ENCODE data around the gene EZH1. TPM values are rescaled to one million over a fixed set of nuclear protein-coding genes. Genes with fewer than 3 reads are reported as not detected.

The EZH1 gene
- total RNA-seq = 10 to 100 TPM; 31.9 to 34.0 TPM

DNA sequence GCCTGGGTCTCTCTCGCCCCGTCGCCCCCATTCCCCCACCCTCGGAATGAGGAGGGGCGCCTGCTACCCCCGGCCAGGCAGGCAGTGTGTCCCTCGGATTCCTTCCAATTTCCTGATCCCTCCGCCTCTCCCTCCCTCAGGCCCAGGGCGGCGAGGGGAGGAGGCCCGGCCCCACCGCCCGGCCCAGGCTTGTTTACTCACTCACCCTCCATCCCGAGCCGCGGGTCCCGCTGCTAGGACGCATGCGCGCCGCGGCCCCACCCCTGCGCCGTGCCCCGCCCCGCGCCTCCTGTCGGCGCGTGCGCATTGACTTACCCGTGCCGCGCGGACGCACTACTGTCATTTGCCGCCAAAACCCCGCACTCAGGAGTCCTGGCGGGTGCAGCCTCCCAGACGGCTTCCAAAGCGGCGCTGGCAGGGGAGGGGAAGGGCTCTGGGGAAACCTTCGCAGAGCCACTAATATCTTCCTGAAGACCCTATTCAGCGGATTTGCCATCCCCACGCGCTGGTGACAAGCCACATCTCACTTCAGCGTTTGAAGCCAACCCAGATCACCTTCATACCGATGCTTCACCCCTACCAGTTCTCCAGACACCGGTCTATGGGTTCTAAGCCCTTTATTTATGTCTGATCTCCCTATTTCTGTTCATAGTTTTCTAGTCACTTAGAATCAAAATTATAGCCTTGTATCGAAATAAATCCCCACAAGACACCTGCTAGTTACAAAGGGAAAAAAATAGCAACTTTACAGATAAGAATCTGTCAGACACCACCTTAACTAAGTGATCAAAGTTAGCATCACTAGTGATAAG is at the start of gene EZH1:
TSS of gene EZH1 (minus strand) at position 235 of the 812 bp plus-strand sequence. CDS start 16,099 bp downstream, outside the sequence.
- no peaks in the 10 kb centered on the region for H3K36me3 Mint-ChIP-seq (ENCODE audit: low read depth)
- intact Hi-C loops (cut with micrococcal nuclease) = loop anchor here (1.0 to 10.0 kb wide), 7 partner anchors 15 to 1480 kb away; partner anchors contain the start of genes BECN1, CNTD1, COA3 and RPL27
- DNase-seq = peak; percentile 93

DNA sequence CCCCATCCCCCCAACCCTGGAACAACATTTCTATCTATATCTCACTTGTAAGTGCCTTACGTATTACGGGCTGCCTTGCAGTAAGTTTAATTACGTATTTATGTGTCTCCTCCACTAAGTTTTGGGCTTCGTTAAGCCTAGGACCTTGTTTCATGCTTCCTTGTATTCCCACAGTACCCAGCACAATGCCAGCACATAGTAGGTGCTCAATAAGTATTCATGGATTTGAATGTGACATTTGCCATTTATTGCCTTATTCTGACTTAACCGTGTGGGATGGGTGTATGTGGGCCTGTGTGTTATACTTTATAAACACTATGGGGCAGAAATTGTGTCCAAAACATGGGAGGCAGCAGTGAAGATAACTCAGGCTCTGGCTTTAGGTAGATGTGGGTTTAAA is 47.7 kb upstream of the EZH1 start:
- Mint-ChIP-seq H3K4me1 (ENCODE audit: low read depth) (peaks cover 11% of the 10 kb centered on the region), H3K27ac (no peak overlapping the region), H3K27me3 (ENCODE audit: low read depth) (peaks cover 8% of the 10 kb centered on the region), H3K4me3 (no peak overlapping the region), H3K36me3 (ENCODE audit: low read depth) (no peaks in the 10 kb centered on the region), H3K9me3 (no peaks in the 10 kb centered on the region)
- CTCF ChIA-PET = no interaction called here
- intact Hi-C loops (cut with micrococcal nuclease) = no loop called here
- no peak for DNase-seq

More for the DNA sequence above, at the start of gene EZH1:
- peaks cover 6% of the 10 kb centered on the region for H3K27me3 Mint-ChIP-seq (ENCODE audit: low read depth)
- no peaks in the 10 kb centered on the region for H3K9me3 Mint-ChIP-seq
- H3K27ac Mint-ChIP-seq = peak within 1 kb of the TSS; percentile 93
- peak within 1 kb of the TSS; percentile 90 for H3K4me3 Mint-ChIP-seq
- CTCF ChIA-PET = no interaction called here
- peaks cover 21% of the 10 kb centered on the region for H3K4me1 Mint-ChIP-seq (ENCODE audit: low read depth)

DNA sequence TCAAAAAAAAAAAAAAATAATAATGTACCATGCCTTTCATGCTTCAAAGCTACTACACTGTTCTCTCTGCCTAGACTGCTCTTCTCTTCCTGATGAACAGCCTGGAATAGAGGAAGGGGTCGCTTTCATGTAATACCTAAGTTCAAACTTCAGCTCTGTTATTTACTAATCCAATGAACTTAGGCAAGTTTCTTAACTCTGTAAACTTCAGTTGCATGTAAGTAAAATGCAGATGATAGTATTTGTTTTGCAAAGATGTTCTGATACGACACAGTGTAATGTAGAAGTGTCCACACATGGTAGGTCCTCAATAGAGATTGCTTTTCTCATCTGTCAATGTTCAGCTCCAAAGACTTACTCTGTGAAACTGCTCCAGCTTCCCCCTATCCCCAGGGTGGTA is 47.1 kb upstream of the EZH1 start:
- Mint-ChIP-seq H3K27me3 (ENCODE audit: low read depth) (peaks cover 10% of the 10 kb centered on the region), H3K27ac (no peak overlapping the region), H3K9me3 (no peaks in the 10 kb centered on the region), H3K4me1 (ENCODE audit: low read depth) (peaks cover 7% of the 10 kb centered on the region), H3K4me3 (no peak overlapping the region), H3K36me3 (ENCODE audit: low read depth) (no peaks in the 10 kb centered on the region)
- CTCF ChIA-PET = interaction anchor here (0.6 kb wide), 1 partner anchor 100 kb away, joined by 3 read pairs; no protein-coding TSS in a partner anchor
- no peak for DNase-seq
- intact Hi-C loops (cut with micrococcal nuclease) = no loop called here

GRCh38 chr17:42787266-42787665 is 42.4 kb upstream of the EZH1 start:
- CTCF ChIA-PET = interaction anchor here (0.6 kb wide), 1 partner anchor 126 kb away, joined by 6 read pairs; no protein-coding TSS in a partner anchor
- Mint-ChIP-seq H3K27ac (no peak overlapping the region), H3K9me3 (no peaks in the 10 kb centered on the region), H3K4me3 (no peak overlapping the region), H3K4me1 (ENCODE audit: low read depth) (peaks cover 23% of the 10 kb centered on the region), H3K27me3 (ENCODE audit: low read depth) (peaks cover 53% of the 10 kb centered on the region), H3K36me3 (ENCODE audit: low read depth) (no peaks in the 10 kb centered on the region)
- DNase-seq = no peak
- intact Hi-C loops (cut with micrococcal nuclease) = no loop called here

- no peak for DNase-seq
- H3K4me1 Mint-ChIP-seq (ENCODE audit: low read depth) = peaks cover 29% of the 10 kb centered on the region
- CTCF ChIA-PET = interaction anchor here (0.8 to 1.0 kb wide), 2 partner anchors 11 to 12 kb away, joined by 3 to 5 read pairs; partner anchors contain the start of gene VPS25
- intact Hi-C loops (cut with micrococcal nuclease) = no loop called here
- no peaks in the 10 kb centered on the region for H3K9me3 Mint-ChIP-seq
- H3K4me3 Mint-ChIP-seq = no peak overlapping the region
- H3K27me3 Mint-ChIP-seq (ENCODE audit: low read depth) = peaks cover 62% of the 10 kb centered on the region
- no peak overlapping the region for H3K27ac Mint-ChIP-seq
- H3K36me3 Mint-ChIP-seq (ENCODE audit: low read depth) = no peaks in the 10 kb centered on the region
These were observed 40.2 kb upstream of the EZH1 start for GRCh38 chr17:42784811-42785592.

DNA sequence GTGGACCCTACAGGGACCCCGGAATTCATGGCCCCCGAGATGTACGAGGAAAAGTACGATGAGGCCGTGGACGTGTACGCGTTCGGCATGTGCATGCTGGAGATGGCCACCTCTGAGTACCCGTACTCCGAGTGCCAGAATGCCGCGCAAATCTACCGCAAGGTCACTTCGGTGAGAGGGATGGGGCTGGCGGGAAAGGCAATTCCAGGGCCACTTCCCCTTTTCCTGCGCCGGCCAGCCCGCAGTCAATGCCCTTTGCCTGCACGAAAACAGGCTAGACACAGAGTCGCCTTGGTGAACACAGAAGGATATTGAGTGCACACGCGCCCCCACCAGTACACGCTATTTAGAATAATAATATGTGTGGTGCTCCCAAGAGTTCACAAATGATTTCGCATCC is 39.6 kb upstream of the EZH1 start:
- CTCF ChIA-PET = no interaction called here
- intact Hi-C loops (cut with micrococcal nuclease) = no loop called here

DNA sequence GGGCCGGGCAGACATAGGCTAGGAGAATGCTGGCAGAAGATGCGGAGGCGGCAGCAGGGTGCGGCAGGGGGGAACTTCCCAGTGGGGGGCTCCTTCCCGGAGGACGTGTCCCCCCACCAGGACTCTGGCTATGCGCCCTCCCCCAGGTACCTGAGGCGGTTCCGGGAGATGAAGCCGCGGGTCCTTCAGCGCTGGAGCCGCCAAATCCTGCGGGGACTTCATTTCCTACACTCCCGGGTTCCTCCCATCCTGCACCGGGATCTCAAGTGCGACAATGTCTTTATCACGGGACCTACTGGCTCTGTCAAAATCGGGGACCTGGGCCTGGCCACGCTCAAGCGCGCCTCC is 38.9 kb upstream of the EZH1 start:
- Mint-ChIP-seq H3K4me3 (no peak overlapping the region), H3K27me3 (ENCODE audit: low read depth) (peaks cover 60% of the 10 kb centered on the region), H3K4me1 (ENCODE audit: low read depth) (peaks cover 29% of the 10 kb centered on the region), H3K27ac (no peak overlapping the region), H3K36me3 (ENCODE audit: low read depth) (peaks cover 8% of the 10 kb centered on the region), H3K9me3 (no peaks in the 10 kb centered on the region)
- intact Hi-C loops (cut with micrococcal nuclease) = no loop called here
- CTCF ChIA-PET = no interaction called here
- DNase-seq = no peak

More for the DNA sequence above, 39.6 kb upstream of the EZH1 start:
- DNase-seq = no peak
- peaks cover 29% of the 10 kb centered on the region for H3K4me1 Mint-ChIP-seq (ENCODE audit: low read depth)
- no peaks in the 10 kb centered on the region for H3K9me3 Mint-ChIP-seq
- peaks cover 5% of the 10 kb centered on the region for H3K36me3 Mint-ChIP-seq (ENCODE audit: low read depth)
- H3K27ac Mint-ChIP-seq = no peak overlapping the region
- no peak overlapping the region for H3K4me3 Mint-ChIP-seq
- H3K27me3 Mint-ChIP-seq (ENCODE audit: low read depth) = peaks cover 60% of the 10 kb centered on the region

DNA sequence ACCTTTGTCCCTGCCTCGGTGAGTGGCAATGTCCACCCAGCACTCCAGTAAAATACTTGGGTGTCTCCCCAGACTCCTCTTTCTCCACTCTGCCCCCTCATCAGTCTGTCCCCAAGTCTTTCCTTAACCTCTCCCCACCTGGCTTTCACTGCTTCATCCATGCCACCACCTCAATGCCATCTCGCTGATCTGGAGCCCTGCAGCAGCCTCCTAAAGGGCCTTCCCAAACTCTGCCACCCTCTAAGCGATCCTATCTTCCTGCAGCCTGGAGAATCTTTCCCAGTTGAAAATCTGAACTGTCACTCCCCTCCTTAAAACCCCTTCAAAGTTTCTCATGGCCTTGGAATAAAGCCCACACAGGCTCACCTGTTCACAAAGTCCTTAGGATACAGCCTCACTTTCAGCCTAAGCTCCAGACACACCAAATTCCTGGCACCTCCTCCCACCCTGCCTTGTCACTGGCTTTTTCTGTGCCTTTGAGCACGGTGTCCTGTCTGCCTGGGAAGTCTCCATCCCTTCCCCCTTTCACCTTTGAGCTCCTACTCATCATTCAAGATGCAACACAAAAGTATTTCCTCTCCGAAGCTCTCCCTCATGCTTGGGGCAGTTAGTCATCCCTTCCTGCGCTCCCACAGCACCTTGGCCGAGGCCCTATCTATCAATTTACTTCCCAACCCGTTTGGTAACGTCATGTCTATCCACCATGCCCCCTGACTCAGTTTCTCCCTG is 38.4 kb upstream of the EZH1 start:
- CTCF ChIA-PET = interaction anchor here (0.5 kb wide), 1 partner anchor 24 kb away, joined by 5 read pairs; no protein-coding TSS in a partner anchor
- no peaks in the 10 kb centered on the region for H3K9me3 Mint-ChIP-seq
- peaks cover 8% of the 10 kb centered on the region for H3K36me3 Mint-ChIP-seq (ENCODE audit: low read depth)
- H3K27me3 Mint-ChIP-seq (ENCODE audit: low read depth) = peaks cover 60% of the 10 kb centered on the region
- H3K4me1 Mint-ChIP-seq (ENCODE audit: low read depth) = peaks cover 29% of the 10 kb centered on the region
- no peak overlapping the region for H3K4me3 Mint-ChIP-seq
- DNase-seq = no peak
- H3K27ac Mint-ChIP-seq = no peak overlapping the region
- intact Hi-C loops (cut with micrococcal nuclease) = no loop called here

DNA sequence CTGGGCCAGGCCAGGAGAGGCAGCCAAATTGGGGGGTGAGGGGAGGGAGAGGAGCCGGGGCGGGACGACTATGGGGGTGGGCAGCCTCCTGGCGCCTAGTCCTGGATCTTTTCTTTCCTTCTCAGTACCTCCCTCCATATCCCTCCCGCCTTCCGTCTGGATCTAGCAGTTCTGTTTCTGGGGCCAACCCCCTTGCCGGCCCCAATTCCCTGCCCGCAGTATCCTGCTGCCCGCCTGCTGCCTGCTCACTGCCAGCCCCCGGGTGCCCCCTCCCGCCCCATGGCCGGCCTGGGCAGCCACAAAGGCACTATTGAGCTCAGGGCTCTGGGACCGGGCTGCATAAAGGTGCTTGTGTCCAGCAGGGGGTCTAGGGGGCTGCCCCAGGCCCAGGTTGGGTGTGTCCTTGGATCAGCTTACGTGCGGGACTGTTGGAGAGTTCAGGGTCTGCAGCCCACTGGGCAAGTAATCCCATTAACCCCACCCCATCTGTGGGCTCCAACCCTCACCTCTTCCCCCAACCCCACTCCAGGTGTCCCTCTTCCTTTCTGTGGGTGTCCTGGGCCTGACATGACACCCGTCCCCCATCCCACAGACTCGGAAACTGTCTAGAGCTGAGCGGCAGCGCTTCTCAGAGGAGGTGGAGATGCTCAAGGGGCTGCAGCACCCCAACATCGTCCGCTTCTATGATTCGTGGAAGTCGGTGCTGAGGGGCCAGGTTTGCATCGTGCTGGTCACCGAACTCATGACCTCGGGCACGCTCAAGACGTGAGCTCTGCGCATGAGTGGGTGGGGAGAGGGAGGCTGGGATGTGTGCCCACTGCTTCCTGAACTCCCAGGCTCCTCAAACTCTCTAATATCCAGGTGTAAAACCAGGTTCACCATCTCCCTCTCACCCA is 37.6 kb upstream of the EZH1 start:
- intact Hi-C loops (cut with micrococcal nuclease) = no loop called here
- H3K27ac Mint-ChIP-seq = no peak overlapping the region

GRCh38 chr17:42781639-42782165 is 36.9 kb upstream of the EZH1 start:
- Mint-ChIP-seq H3K27me3 (ENCODE audit: low read depth) (peaks cover 52% of the 10 kb centered on the region), H3K36me3 (ENCODE audit: low read depth) (peaks cover 15% of the 10 kb centered on the region), H3K27ac (no peak overlapping the region), H3K4me1 (ENCODE audit: low read depth) (peaks cover 29% of the 10 kb centered on the region), H3K9me3 (no peaks in the 10 kb centered on the region), H3K4me3 (no peak overlapping the region)
- intact Hi-C loops (cut with micrococcal nuclease) = no loop called here
- CTCF ChIA-PET = interaction anchor here (0.8 kb wide), 1 partner anchor 101 kb away, joined by 3 read pairs; no protein-coding TSS in a partner anchor
- no peak for DNase-seq

More for the DNA sequence above, 37.6 kb upstream of the EZH1 start:
- CTCF ChIA-PET = interaction anchor here (0.5 to 0.8 kb wide), 2 partner anchors 24 to 102 kb away, joined by 3 to 5 read pairs; no protein-coding TSS in a partner anchor
- no peak for DNase-seq
- peaks cover 56% of the 10 kb centered on the region for H3K27me3 Mint-ChIP-seq (ENCODE audit: low read depth)
- H3K4me3 Mint-ChIP-seq = no peak overlapping the region
- peaks cover 12% of the 10 kb centered on the region for H3K36me3 Mint-ChIP-seq (ENCODE audit: low read depth)
- H3K9me3 Mint-ChIP-seq = no peaks in the 10 kb centered on the region
- H3K4me1 Mint-ChIP-seq (ENCODE audit: low read depth) = peaks cover 29% of the 10 kb centered on the region

Measured in activated naive CD4-positive, alpha-beta T cell treated with anti-CD3 and anti-CD28 coated beads for 36 hours (primary cell).